WTC11 (cell line): ENCODE data around the gene SERPINA4. TPM values are rescaled to one million over a fixed set of nuclear protein-coding genes. Genes with fewer than 3 reads are reported as not detected.

Source experiments
- ATAC-seq: fragments of 200-7000 bp; cut with Tn5 transposase; 2 replicates; pipeline ENCODE4 v1.10.0; 2021; ENCODE audit warnings: mild to moderate bottlenecking, moderate library complexity
- CTCF ChIA-PET: fragments of 300-600 bp; sonication (Branson Sonifier 250); formaldehyde crosslinking; loops from one replicate; lab custom pipeline; 2021; ENCODE audit warnings: antibody characterized with exemption; lab: Charles Lee
- POLR2A ChIA-PET: fragments of 350-600 bp; sonication (Branson Sonifier 250); formaldehyde crosslinking; loops from one replicate; lab custom pipeline; 2021; ENCODE audit warnings: antibody characterized with exemption; lab: Charles Lee
- DNase-seq: peaks from one replicate; pipeline ENCODE4 v3.0.0; 2021; ENCODE audit warnings: low spot score
- H3K27ac Mint-ChIP-seq: 2 replicates; pipeline ENCODE4 v1.8.0; 2021; ENCODE audit warnings: mixed read lengths
- H3K27me3 Mint-ChIP-seq: 2 replicates; pipeline ENCODE4 v1.8.0; 2021; ENCODE audit warnings: low read depth, mild to moderate bottlenecking, moderate library complexity, mixed read lengths
- H3K36me3 Mint-ChIP-seq: 2 replicates; pipeline ENCODE4 v1.8.0; 2021; ENCODE audit warnings: mixed read lengths
- H3K4me1 Mint-ChIP-seq: 2 replicates; pipeline ENCODE4 v1.8.0; 2022; ENCODE audit warnings: mixed read lengths
- H3K4me3 Mint-ChIP-seq: 2 replicates; pipeline ENCODE4 v1.8.0; 2021; ENCODE audit warnings: mild to moderate bottlenecking, moderate library complexity, mixed read lengths
- H3K9me3 Mint-ChIP-seq: 2 replicates; pipeline ENCODE4 v1.8.0; 2021; ENCODE audit warnings: mixed read lengths
- ATF6 ChIP-seq: sonication (generic); formaldehyde crosslinking; IDR thresholded peaks from 2 replicates; pipeline ENCODE4 v1.8.1; 2023; ENCODE audit warnings: mild to moderate bottlenecking, missing genetic modification reagents
- CREB1 ChIP-seq: sonication (generic); formaldehyde crosslinking; IDR thresholded peaks from 2 replicates; pipeline ENCODE4 v1.8.0; 2023; ENCODE audit warnings: mild to moderate bottlenecking, missing genetic modification reagents
- CREM ChIP-seq: sonication (generic); formaldehyde crosslinking; IDR thresholded peaks from 2 replicates; pipeline ENCODE4 v1.8.1; 2022; ENCODE audit warnings: mild to moderate bottlenecking, missing genetic modification reagents, moderate library complexity
- ESRRA ChIP-seq: sonication (generic); formaldehyde crosslinking; IDR thresholded peaks from 2 replicates; pipeline ENCODE4 v1.8.1; 2022; ENCODE audit warnings: mild to moderate bottlenecking, missing genetic modification reagents, borderline replicate concordance
- ETV6 ChIP-seq: sonication (generic); formaldehyde crosslinking; IDR thresholded peaks from 2 replicates; pipeline ENCODE4 v1.8.1; 2022; ENCODE audit warnings: mild to moderate bottlenecking, missing genetic modification reagents
- FOXJ3 ChIP-seq: sonication (generic); formaldehyde crosslinking; IDR thresholded peaks from 2 replicates; pipeline ENCODE4 v1.9.0; 2021; ENCODE audit warnings: missing genetic modification reagents, mild to moderate bottlenecking, borderline replicate concordance
- HMGXB4 ChIP-seq: sonication (generic); formaldehyde crosslinking; IDR thresholded peaks from 2 replicates; pipeline ENCODE4 v1.8.1; 2023; ENCODE audit warnings: mild to moderate bottlenecking, moderate library complexity, missing genetic modification reagents
- IRF1 ChIP-seq: sonication (generic); formaldehyde crosslinking; IDR thresholded peaks from 2 replicates; pipeline ENCODE4 v1.8.0; 2023; ENCODE audit warnings: missing genetic modification reagents
- JUN ChIP-seq: sonication (generic); formaldehyde crosslinking; IDR thresholded peaks from 2 replicates; pipeline ENCODE4 v1.8.0; 2023; ENCODE audit warnings: mild to moderate bottlenecking, missing genetic modification reagents
- KAT7 ChIP-seq: sonication (generic); formaldehyde crosslinking; IDR thresholded peaks from 2 replicates; pipeline ENCODE4 v1.8.1; 2023; ENCODE audit warnings: missing genetic modification reagents, mild to moderate bottlenecking, borderline replicate concordance
- NFATC4 ChIP-seq: fragments of 250-450 bp; sonication (Bioruptor Pico); IDR thresholded peaks from 2 replicates; pipeline ENCODE4 v1.9.0; 2021; ENCODE audit warnings: mild to moderate bottlenecking
- NFE2L1 ChIP-seq: sonication (generic); formaldehyde crosslinking; IDR thresholded peaks from 2 replicates; pipeline ENCODE4 v1.8.1; 2023; ENCODE audit warnings: missing genetic modification reagents
- NFYB ChIP-seq: sonication (generic); formaldehyde crosslinking; conservative IDR thresholded peaks from 2 replicates; pipeline ENCODE4 v1.8.0; 2022; ENCODE audit warnings: low read depth, missing genetic modification reagents
- NR2C2 ChIP-seq: sonication (generic); formaldehyde crosslinking; IDR thresholded peaks from 2 replicates; pipeline ENCODE4 v1.8.0; 2022; ENCODE audit warnings: mild to moderate bottlenecking, missing genetic modification reagents
- NR3C1 ChIP-seq: sonication (generic); formaldehyde crosslinking; conservative IDR thresholded peaks from 2 replicates; pipeline ENCODE4 v1.8.1; 2023; ENCODE audit warnings: low read depth, mild to moderate bottlenecking, missing genetic modification reagents
- RELA ChIP-seq: sonication (generic); formaldehyde crosslinking; IDR thresholded peaks from 2 replicates; pipeline ENCODE4 v1.8.1; 2022; ENCODE audit warnings: missing genetic modification reagents, mild to moderate bottlenecking, borderline replicate concordance
- ZBTB43 ChIP-seq: sonication (generic); formaldehyde crosslinking; IDR thresholded peaks from 2 replicates; pipeline ENCODE4 v1.8.1; 2023; ENCODE audit warnings: mild to moderate bottlenecking, missing genetic modification reagents
- ZNF281 ChIP-seq: sonication (generic); formaldehyde crosslinking; IDR thresholded peaks from 2 replicates; pipeline ENCODE4 v1.8.0; 2023; ENCODE audit warnings: mild to moderate bottlenecking, missing genetic modification reagents
- total RNA-seq: library from RNA; stranded (reverse); gene quantifications from 3 replicates; pipeline ENCODE4 v1.2.3, GENCODE V29; 2021
- TF ChIP-seq, protein P1 (sequence below): sonication (generic); formaldehyde crosslinking; IDR thresholded peaks from 2 replicates; pipeline ENCODE4 v1.8.1; 2022; ENCODE audit warnings: missing genetic modification reagents, borderline replicate concordance
- TF ChIP-seq, protein P2 (sequence below): sonication (generic); formaldehyde crosslinking; conservative IDR thresholded peaks from 2 replicates; pipeline ENCODE4 v1.8.1; 2023; ENCODE audit warnings: mild to moderate bottlenecking, low read depth, missing genetic modification reagents, moderate library complexity
- TF ChIP-seq, protein P3 (sequence below): sonication (generic); formaldehyde crosslinking; IDR thresholded peaks from 2 replicates; pipeline ENCODE4 v1.8.1; 2022; ENCODE audit warnings: low read depth, missing genetic modification reagents, borderline replicate concordance

The SERPINA4 gene
- total RNA-seq, 1 experiment from 2014 or later, result not detected

GRCh38 chr14:94531187-94531586 lies 30.1 kb upstream of the SERPINA4 start:
- Mint-ChIP-seq H3K27me3 (peaks cover 4% of the 10 kb centered on the region), H3K4me1 (no peaks in the 10 kb centered on the region), H3K4me3 (no peak overlapping the region), H3K36me3 (no peaks in the 10 kb centered on the region), H3K9me3 (peaks cover 23% of the 10 kb centered on the region), H3K27ac (no peak overlapping the region)
- CTCF ChIA-PET, result no interaction called here
- DNase-seq (no peak), ATAC-seq (no peak)
- no peak for TF ChIP-seq HMGXB4 (CRISPR knock-in tag)
- TF ChIP-seq NR3C1 (CRISPR knock-in tag), result no peak
- TF ChIP-seq, protein P1, sequence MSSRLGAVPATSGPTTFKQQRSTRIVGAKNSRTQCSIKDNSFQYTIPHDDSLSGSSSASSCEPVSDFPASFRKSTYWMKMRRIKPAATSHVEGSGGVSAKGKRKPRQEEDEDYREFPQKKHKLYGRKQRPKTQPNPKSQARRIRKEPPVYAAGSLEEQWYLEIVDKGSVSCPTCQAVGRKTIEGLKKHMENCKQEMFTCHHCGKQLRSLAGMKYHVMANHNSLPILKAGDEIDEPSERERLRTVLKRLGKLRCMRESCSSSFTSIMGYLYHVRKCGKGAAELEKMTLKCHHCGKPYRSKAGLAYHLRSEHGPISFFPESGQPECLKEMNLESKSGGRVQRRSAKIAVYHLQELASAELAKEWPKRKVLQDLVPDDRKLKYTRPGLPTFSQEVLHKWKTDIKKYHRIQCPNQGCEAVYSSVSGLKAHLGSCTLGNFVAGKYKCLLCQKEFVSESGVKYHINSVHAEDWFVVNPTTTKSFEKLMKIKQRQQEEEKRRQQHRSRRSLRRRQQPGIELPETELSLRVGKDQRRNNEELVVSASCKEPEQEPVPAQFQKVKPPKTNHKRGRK, result no peak
- no peak for TF ChIP-seq IRF1 (CRISPR knock-in tag)
- no peak for TF ChIP-seq CREM (CRISPR knock-in tag)
- no peak for TF ChIP-seq JUN (CRISPR knock-in tag)
- TF ChIP-seq NFE2L1 (CRISPR knock-in tag), result no peak
- no peak for TF ChIP-seq ETV6 (CRISPR knock-in tag)
- no peak for TF ChIP-seq ATF6
- TF ChIP-seq ZNF281 (CRISPR knock-in tag), result no peak
- TF ChIP-seq FOXJ3 (CRISPR knock-in tag), result no peak
- no peak for TF ChIP-seq NFATC4 (CRISPR knock-in tag)
- no peak for TF ChIP-seq KAT7 (CRISPR knock-in tag)
- no peak for TF ChIP-seq NR2C2 (CRISPR knock-in tag)
- no peak for TF ChIP-seq CREB1 (CRISPR knock-in tag)
- POLR2A ChIA-PET, result no interaction called here

GRCh38 chr14:94532447-94532846 lies 28.8 kb upstream of the SERPINA4 start:
- ATAC-seq, result no peak
- no peak overlapping the region for H3K4me3 Mint-ChIP-seq
- no peaks in the 10 kb centered on the region; the same call in 1 of the 2 replicates for H3K27me3 Mint-ChIP-seq
- peaks cover 13% of the 10 kb centered on the region for H3K9me3 Mint-ChIP-seq
- no peaks in the 10 kb centered on the region for H3K4me1 Mint-ChIP-seq
- no peak for DNase-seq
- ChIA-PET CTCF (interaction anchor here (0.9 to 1.5 kb wide), 3 partner anchors 13 to 109 kb away, joined by 3 to 7 read pairs (median 5); no protein-coding TSS in a partner anchor), POLR2A (no interaction called here)
- TF ChIP-seq RELA (CRISPR knock-in tag) (no peak), CREB1 (CRISPR knock-in tag) (no peak), ZBTB43 (CRISPR knock-in tag) (no peak), ESRRA (CRISPR knock-in tag) (no peak), NFYB (no peak), ETV6 (CRISPR knock-in tag) (no peak)
- TF ChIP-seq, protein P2, sequence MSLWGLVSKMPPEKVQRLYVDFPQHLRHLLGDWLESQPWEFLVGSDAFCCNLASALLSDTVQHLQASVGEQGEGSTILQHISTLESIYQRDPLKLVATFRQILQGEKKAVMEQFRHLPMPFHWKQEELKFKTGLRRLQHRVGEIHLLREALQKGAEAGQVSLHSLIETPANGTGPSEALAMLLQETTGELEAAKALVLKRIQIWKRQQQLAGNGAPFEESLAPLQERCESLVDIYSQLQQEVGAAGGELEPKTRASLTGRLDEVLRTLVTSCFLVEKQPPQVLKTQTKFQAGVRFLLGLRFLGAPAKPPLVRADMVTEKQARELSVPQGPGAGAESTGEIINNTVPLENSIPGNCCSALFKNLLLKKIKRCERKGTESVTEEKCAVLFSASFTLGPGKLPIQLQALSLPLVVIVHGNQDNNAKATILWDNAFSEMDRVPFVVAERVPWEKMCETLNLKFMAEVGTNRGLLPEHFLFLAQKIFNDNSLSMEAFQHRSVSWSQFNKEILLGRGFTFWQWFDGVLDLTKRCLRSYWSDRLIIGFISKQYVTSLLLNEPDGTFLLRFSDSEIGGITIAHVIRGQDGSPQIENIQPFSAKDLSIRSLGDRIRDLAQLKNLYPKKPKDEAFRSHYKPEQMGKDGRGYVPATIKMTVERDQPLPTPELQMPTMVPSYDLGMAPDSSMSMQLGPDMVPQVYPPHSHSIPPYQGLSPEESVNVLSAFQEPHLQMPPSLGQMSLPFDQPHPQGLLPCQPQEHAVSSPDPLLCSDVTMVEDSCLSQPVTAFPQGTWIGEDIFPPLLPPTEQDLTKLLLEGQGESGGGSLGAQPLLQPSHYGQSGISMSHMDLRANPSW (CRISPR knock-in tag), result no peak
- TF ChIP-seq, protein P3, sequence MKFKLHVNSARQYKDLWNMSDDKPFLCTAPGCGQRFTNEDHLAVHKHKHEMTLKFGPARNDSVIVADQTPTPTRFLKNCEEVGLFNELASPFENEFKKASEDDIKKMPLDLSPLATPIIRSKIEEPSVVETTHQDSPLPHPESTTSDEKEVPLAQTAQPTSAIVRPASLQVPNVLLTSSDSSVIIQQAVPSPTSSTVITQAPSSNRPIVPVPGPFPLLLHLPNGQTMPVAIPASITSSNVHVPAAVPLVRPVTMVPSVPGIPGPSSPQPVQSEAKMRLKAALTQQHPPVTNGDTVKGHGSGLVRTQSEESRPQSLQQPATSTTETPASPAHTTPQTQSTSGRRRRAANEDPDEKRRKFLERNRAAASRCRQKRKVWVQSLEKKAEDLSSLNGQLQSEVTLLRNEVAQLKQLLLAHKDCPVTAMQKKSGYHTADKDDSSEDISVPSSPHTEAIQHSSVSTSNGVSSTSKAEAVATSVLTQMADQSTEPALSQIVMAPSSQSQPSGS (CRISPR knock-in tag), result no peak
- no peaks in the 10 kb centered on the region for H3K36me3 Mint-ChIP-seq
- no peak overlapping the region for H3K27ac Mint-ChIP-seq
